Kidney epithelial cell (primary cell): ENCODE measurements around the gene NACC2. TPM values are rescaled to one million over a fixed set of nuclear protein-coding genes. Genes with fewer than 3 reads are reported as not detected.

Experiments
- DNase-seq: peaks from one replicate; pipeline ENCODE4 v3.0.0-alpha.2; 2010; ENCODE audit warnings: low read depth
- H3K27me3 ChIP-seq: 2 replicates; pipeline ENCODE4 v1.6.0; 2011; ENCODE audit warnings: low read length; ENCODE audit not compliant: control insufficient read depth, insufficient read depth
- H3K36me3 ChIP-seq: 2 replicates; pipeline ENCODE4 v1.5.1; 2011; ENCODE audit warnings: low read length; ENCODE audit not compliant: control insufficient read depth, insufficient read depth
- H3K4me3 ChIP-seq: 2 replicates; pipeline ENCODE4 v1.5.1; 2011; ENCODE audit warnings: low read depth, mild to moderate bottlenecking, control low read depth, low read length
- CTCF ChIP-seq: IDR thresholded peaks from 2 replicates; pipeline ENCODE4 v1.5.1; 2011; ENCODE audit warnings: mild to moderate bottlenecking, moderate library complexity, low read length, control low read depth, inconsistent platforms; ENCODE audit not compliant: insufficient read depth, poor library complexity, severe bottlenecking
- total RNA-seq: library from RNA; depleted of rRNA; stranded (reverse); fragments of >200 nt; gene quantifications from 2 replicates; pipeline ENCODE4 v1.2.3, GENCODE V29; 2015

NACC2 gene
- total RNA-seq, 1 donor from 2014 or later, result 26.0 TPM

- no peak overlapping the region for H3K4me3 ChIP-seq
- H3K36me3 ChIP-seq, result no peaks in the 10 kb centered on the region
- peaks cover 17% of the 10 kb centered on the region for H3K27me3 ChIP-seq
- no peak for TF ChIP-seq CTCF
- no peak for DNase-seq
These were observed 4.5 kb upstream of the NACC2 start for GRCh38 chr9:136099542-136099941.

- no peak for TF ChIP-seq CTCF
- DNase-seq, result no peak
- Histone ChIP-seq H3K36me3 (no peaks in the 10 kb centered on the region), H3K4me3 (no peak overlapping the region), H3K27me3 (peaks cover 15% of the 10 kb centered on the region)
These were observed 3.8 kb upstream of the NACC2 start for GRCh38 chr9:136098844-136099243.

GRCh38 chr9:136098210-136098609 is 3.1 kb upstream of the NACC2 start:
- TF ChIP-seq CTCF, result no peak
- no peak for DNase-seq
- Histone ChIP-seq H3K27me3 (peaks cover 13% of the 10 kb centered on the region), H3K36me3 (no peaks in the 10 kb centered on the region), H3K4me3 (no peak overlapping the region)

- no peak for DNase-seq
- no peak overlapping the region for H3K4me3 ChIP-seq
- TF ChIP-seq CTCF, result no peak
- H3K27me3 ChIP-seq, result peaks cover 13% of the 10 kb centered on the region
- H3K36me3 ChIP-seq, result no peaks in the 10 kb centered on the region
These were observed 1.5 kb upstream of the NACC2 start for GRCh38 chr9:136096505-136097001.

GRCh38 chr9:136093995-136094881 is 851 bp downstream of the NACC2 start:
- TF ChIP-seq CTCF, result no peak
- no peak for DNase-seq
- Histone ChIP-seq H3K36me3 (no peaks in the 10 kb centered on the region), H3K27me3 (peaks cover 10% of the 10 kb centered on the region), H3K4me3 (peak overlapping the region; percentile 58)
